HCT116 (cell line): Measurements from ENCODE around the gene SSTR3. TPM values are rescaled to one million over a fixed set of nuclear protein-coding genes. Genes with fewer than 3 reads are reported as not detected.

Experiments
- ATAC-seq: fragments of 200-7000 bp; cut with Tn5 transposase; 2 replicates; pipeline ENCODE4 v1.9.1; 2020; ENCODE audit warnings: mild to moderate bottlenecking, moderate library complexity
- Bru-seq: library from RNA; stranded (reverse); fragments of 400-500 nt; gene quantifications from one replicate; lab custom pipeline; 2021; lab: Mats Ljungman, UMichigan
- BruChase-seq, 2 experiments: library from RNA; stranded (reverse); fragments of 400-500 nt; gene quantifications; one replicate each; lab custom pipeline; 2021; lab: Mats Ljungman, UMichigan
- BruUV-seq: library from RNA; stranded (reverse); fragments of 400-500 nt; replicated peaks from 2 replicates; lab custom pipeline; 2021; lab: Mats Ljungman, UMichigan
- CTCF ChIA-PET: fragments of 300-600 bp; sonication (Branson Sonifier 250); formaldehyde crosslinking; loops from one replicate; lab custom pipeline; 2021; ENCODE audit warnings: antibody characterized with exemption; lab: Charles Lee
- POLR2A ChIA-PET: fragments of 300-600, 350-600 bp; sonication (Branson Sonifier 250); formaldehyde crosslinking; loops from one replicate; lab custom pipeline; 2021; ENCODE audit warnings: antibody characterized with exemption; lab: Charles Lee
- RAD21 ChIA-PET, 2 experiments: fragments of 300-600 bp; sonication (Branson Sonifier 250); formaldehyde crosslinking; loops; one replicate each; lab custom pipeline; 2023; ENCODE audit warnings: low total read pairs in 2 of 2; ENCODE audit not compliant: uncharacterized antibody in 2 of 2, unreplicated experiment in 2 of 2, low non-redundant PET in 1 of 2; lab: Charles Lee
- DNase-seq: peaks from one replicate; pipeline ENCODE4 v3.0.0-alpha.2; 2010; ENCODE audit warnings: low read depth, low spot score
- H2AFZ ChIP-seq: fragments of 200-600 bp; shearing (Covaris generic), sonication (generic); 2 replicates; pipeline ENCODE4 v1.6.1; 2017; ENCODE audit warnings: low read depth, mixed run types, mixed read lengths, antibody characterized with exemption, low read length; ENCODE audit not compliant: poor library complexity, severe bottlenecking
- H3K27ac ChIP-seq: 2 replicates; pipeline ENCODE4 v1.5.1; 2012; ENCODE audit warnings: low read depth, low read length
- H3K27me3 ChIP-seq: fragments of 200-600 bp; sonication (generic); 2 replicates; pipeline ENCODE4 v1.6.1; 2016; ENCODE audit warnings: mixed run types, low read length, mixed read lengths; ENCODE audit not compliant: insufficient read depth
- H3K36me3 ChIP-seq, 2 experiments: fragments of 200-500 bp in 1 of 2; fragments of 200-600 bp in 1 of 2; sonication (Bioruptor generic) in 1 of 2; sonication (generic) in 1 of 2; 2 replicates each; pipeline versions ENCODE4 v1.5.1 to v1.6.1; 2014 to 2016; ENCODE audit warnings: low read length in 2 of 2, inconsistent platforms in 1 of 2, mixed read lengths in 1 of 2, mixed run types in 1 of 2; ENCODE audit not compliant: insufficient read depth in 2 of 2, control insufficient read depth in 1 of 2
- H3K4me1 ChIP-seq, 2 experiments: fragments of 200-600 bp in 1 of 2; sonication (generic) in 1 of 2; 2 replicates each; pipeline versions ENCODE4 v1.5.1 to v1.6.1; 2012 to 2017; ENCODE audit warnings: low read length in 2 of 2, inconsistent platforms in 1 of 2, mild to moderate bottlenecking in 1 of 2, mixed read lengths in 1 of 2, mixed run types in 1 of 2, moderate library complexity in 1 of 2; ENCODE audit not compliant: insufficient read depth in 2 of 2, control insufficient read depth in 1 of 2
- H3K4me2 ChIP-seq: fragments of 200-600 bp; sonication (generic); 2 replicates; pipeline ENCODE4 v1.6.1; 2017; ENCODE audit warnings: mixed run types, low read length, mixed read lengths
- H3K4me3 ChIP-seq, 2 experiments: fragments of 200-600 bp in 1 of 2; sonication (generic) in 1 of 2; replicated peaks in 1 of 2; 2 replicates each; pipeline ENCODE4 v1.5.1; 2011 to 2016; ENCODE audit warnings: low read length in 2 of 2, control low read depth in 1 of 2, low read depth in 1 of 2, mild to moderate bottlenecking in 1 of 2, mixed read lengths in 1 of 2, mixed run types in 1 of 2
- H3K79me2 ChIP-seq: fragments of 200-600 bp; sonication (generic); 2 replicates; pipeline ENCODE4 v1.6.1; 2017; ENCODE audit warnings: mild to moderate bottlenecking, mixed run types, low read length, moderate library complexity, mixed read lengths; ENCODE audit not compliant: insufficient read depth
- H3K9ac ChIP-seq: fragments of 200-600 bp; sonication (generic); 2 replicates; pipeline ENCODE4 v1.6.1; 2016; ENCODE audit warnings: low read length, mixed read lengths
- H3K9me2 ChIP-seq: fragments of 200-600 bp; sonication (generic), shearing (Covaris generic); 2 replicates; pipeline ENCODE4 v1.6.1; 2017; ENCODE audit warnings: mixed run types, mild to moderate bottlenecking, moderate library complexity; ENCODE audit not compliant: insufficient read depth
- H3K9me3 ChIP-seq, 2 experiments: fragments of 200-500 bp in 1 of 2; fragments of 200-600 bp in 1 of 2; sonication (Bioruptor generic) in 1 of 2; sonication (generic) in 1 of 2; 2 replicates each; pipeline ENCODE4 v1.6.1; 2014 to 2017; ENCODE audit warnings: low read length in 2 of 2, mixed read lengths in 2 of 2, inconsistent platforms in 1 of 2, low read depth in 1 of 2, mild to moderate bottlenecking in 1 of 2, mixed run types in 1 of 2, moderate library complexity in 1 of 2; ENCODE audit not compliant: control insufficient read depth in 1 of 2, insufficient read depth in 1 of 2
- H4K20me1 ChIP-seq: fragments of 200-600 bp; sonication (generic), shearing (Covaris generic); 2 replicates; pipeline ENCODE4 v1.6.1; 2017; ENCODE audit warnings: mixed run types, mild to moderate bottlenecking, moderate library complexity; ENCODE audit not compliant: insufficient read depth
- ATF3 ChIP-seq: IDR thresholded peaks from 2 replicates; pipeline ENCODE4 v1.6.1; 2012
- CBX3 ChIP-seq: IDR thresholded peaks from 2 replicates; pipeline ENCODE4 v1.6.1; 2012; ENCODE audit warnings: low read depth
- CEBPB ChIP-seq: IDR thresholded peaks from 2 replicates; pipeline ENCODE4 v1.6.1; 2012; ENCODE audit warnings: low read depth
- CTCF ChIP-seq, 3 experiments: fragments of 200-600 bp in 1 of 3; sonication (generic) in 1 of 3; IDR thresholded peaks in 2 of 3; conservative IDR thresholded peaks in 1 of 3; 2 replicates each; pipeline ENCODE4 v1.5.1; 2012 to 2017; ENCODE audit warnings: low read depth in 2 of 3, low read length in 2 of 3, antibody characterized with exemption in 1 of 3, borderline replicate concordance in 1 of 3, control low read depth in 1 of 3, mild to moderate bottlenecking in 1 of 3, mixed read lengths in 1 of 3, mixed run types in 1 of 3, moderate library complexity in 1 of 3; ENCODE audit not compliant: insufficient read depth in 1 of 3
- EGR1 ChIP-seq: IDR thresholded peaks from 2 replicates; pipeline ENCODE4 v1.6.1; 2012; ENCODE audit warnings: low read depth
- ELF1 ChIP-seq: IDR thresholded peaks from 2 replicates; pipeline ENCODE4 v1.6.1; 2012; ENCODE audit warnings: low read depth, borderline replicate concordance
- EZH2phosphoT487 ChIP-seq: fragments of 200-600 bp; IDR thresholded peaks from 2 replicates; pipeline ENCODE4 v1.6.1; 2018; ENCODE audit warnings: antibody characterized with exemption, borderline replicate concordance
- FOSL1 ChIP-seq: IDR thresholded peaks from 2 replicates; pipeline ENCODE4 v1.6.1; 2012; ENCODE audit warnings: low read depth
- MAX ChIP-seq: IDR thresholded peaks from 2 replicates; pipeline ENCODE4 v1.6.1; 2012
- POLR2A ChIP-seq: IDR thresholded peaks from 2 replicates; pipeline ENCODE4 v1.7.0; 2011; ENCODE audit warnings: borderline replicate concordance; ENCODE audit not compliant: insufficient read depth, insufficient read length; ENCODE audit errors: extremely low read depth
- POLR2AphosphoS5 ChIP-seq: IDR thresholded peaks from 2 replicates; pipeline ENCODE4 v1.6.1; 2011; ENCODE audit warnings: mild to moderate bottlenecking, low read depth, low read length, moderate library complexity
- REST ChIP-seq: IDR thresholded peaks from 2 replicates; pipeline ENCODE4 v1.6.1; 2012; ENCODE audit warnings: low read depth
- SIN3A ChIP-seq: IDR thresholded peaks from 2 replicates; pipeline ENCODE4 v1.6.1; 2012; ENCODE audit warnings: low read depth
- SP1 ChIP-seq: IDR thresholded peaks from 2 replicates; pipeline ENCODE4 v1.6.1; 2012; ENCODE audit warnings: low read depth
- SRF ChIP-seq: IDR thresholded peaks from 2 replicates; pipeline ENCODE4 v1.6.1; 2012; ENCODE audit warnings: low read depth
- TCF7L2 ChIP-seq: IDR thresholded peaks from 2 replicates; pipeline ENCODE4 v1.7.0; 2011; ENCODE audit warnings: borderline replicate concordance, inconsistent platforms; ENCODE audit not compliant: insufficient read depth, insufficient read length; ENCODE audit errors: extremely low read depth
- ZFX ChIP-seq: fragments of 450-650 bp; IDR thresholded peaks from 2 replicates; pipeline ENCODE4 v1.6.1; 2017
- ZNF274 ChIP-seq: fragments of 200-500 bp; sonication (Bioruptor generic); IDR thresholded peaks from 2 replicates; pipeline ENCODE4 v1.6.1; 2014; ENCODE audit warnings: mild to moderate bottlenecking, low read depth, low read length, inconsistent platforms
- intact Hi-C: fragments of 100-400 bp; cut with micrococcal nuclease; formaldehyde crosslinking; loops from 2 replicates; pipeline ENCODE4 v1.10.0; 2022
- long read RNA-seq: library from polyadenylated mRNA; unstranded; transcript quantifications from one replicate; pipeline ENCODE4 v2.0.0, GENCODE V29; 2021; ENCODE audit not compliant: unreplicated experiment
- polyA plus RNA-seq: library from polyadenylated mRNA; unstranded; fragments of >200 nt; gene quantifications from 2 replicates; pipeline ENCODE4 v1.2.1, GENCODE V29; 2012; ENCODE audit warnings: missing spikeins
- total RNA-seq: library from RNA; stranded (reverse); gene quantifications from one replicate; pipeline ENCODE4 v1.2.1, GENCODE V29; 2021; ENCODE audit not compliant: unreplicated experiment

Gene SSTR3
- total RNA-seq (not detected), Bru-seq, nascent RNA (not detected), BruChase-seq, experiment 1, labeled RNA remaining after a 6-hour chase (not detected), BruChase-seq, experiment 2, labeled RNA remaining after a 2-hour chase (percentile 8 among the genes with signal in this experiment)
- 0.04 TPM in 1 of 2 replicates, not detected in the other for polyA plus RNA-seq
- long read RNA-seq: 0 reads

GRCh38 chr22:37212174-37212906, at the start of gene SSTR3:
SSTR3 (minus strand) TSS chr22:37212477; CDS start chr22:37207803, 4,674 bp downstream.
- BruUV-seq: no TSS peak
- RAD21 ChIA-PET: no interaction called here
- Histone ChIP-seq H3K9ac (no peak within 1 kb of the TSS), H3K4me2 (no peak within 1 kb of the TSS)
- 0 out of 2 replicates have a peak, but pooled peaks have one; percentile 17 for ATAC-seq
- no peak for TF ChIP-seq SIN3A
- no peak for TF ChIP-seq ELF1
- no peak for TF ChIP-seq POLR2AphosphoS5
- TF ChIP-seq REST: no peak
- TF ChIP-seq FOSL1: no peak
- TF ChIP-seq CTCF (IDR thresholded peaks at IDR 0.05 in 2 of 3, conservative IDR thresholded peaks at IDR 0.05 in 1 of 3; ENCODE audit: borderline replicate concordance in 1 of 3, insufficient read depth in 1 of 3, low read depth in 2 of 3, low read length in 2 of 3): no peak
- TF ChIP-seq SRF: no peak
- no peak for TF ChIP-seq EGR1
- no peak for TF ChIP-seq MAX
- TF ChIP-seq EZH2phosphoT487: no peak
- TF ChIP-seq CEBPB: no peak
- TF ChIP-seq SP1: no peak
- no peak for TF ChIP-seq ATF3
- TF ChIP-seq TCF7L2: no peak
- TF ChIP-seq ZFX: no peak
- no peak for TF ChIP-seq POLR2A
- TF ChIP-seq CBX3: no peak
- no peak for TF ChIP-seq ZNF274
- TF ChIP-seq, all 23 proteins: peak for 0
- no peaks in the 10 kb centered on the region for H3K36me3 ChIP-seq
- no peak within 1 kb of the TSS for H2AFZ ChIP-seq
- intact Hi-C loops: no loop called here
- no peaks in the 10 kb centered on the region for H3K27me3 ChIP-seq
- H4K20me1 ChIP-seq: no peaks in the 10 kb centered on the region
- no peaks in the 10 kb centered on the region for H3K9me3 ChIP-seq
- H3K27ac ChIP-seq: no peak within 1 kb of the TSS
- no peaks in the 10 kb centered on the region for H3K9me2 ChIP-seq
- DNase-seq: no peak
- POLR2A ChIA-PET: no interaction called here
- CTCF ChIA-PET: no interaction called here
- no peaks in the 10 kb centered on the region for H3K4me1 ChIP-seq
- H3K4me3 ChIP-seq: no peak within 1 kb of the TSS
- no peaks in the 10 kb centered on the region for H3K79me2 ChIP-seq
